Measurements from ENCODE around the gene AIRE.

AIRE gene

GRCh38 chr21:44310628-44311507 lies 25.2 kb downstream of the AIRE start:
- no peak for DNase-seq

- no peak for DNase-seq
These were observed 26.4 kb downstream of the AIRE start for GRCh38 chr21:44312089-44312488.

- DNase-seq, result no peak
These were observed 27.0 kb downstream of the AIRE start for GRCh38 chr21:44312716-44313115.

- DNase-seq, result no peak
These were observed 27.8 kb downstream of the AIRE start for GRCh38 chr21:44313451-44313850.

- DNase-seq, result no peak
These were observed 28.5 kb downstream of the AIRE start for GRCh38 chr21:44314128-44314527.

- no peak for DNase-seq
These were observed 28.9 kb downstream of the AIRE start for GRCh38 chr21:44314561-44314960.

- DNase-seq, result no peak
These were observed 30.1 kb downstream of the AIRE start for GRCh38 chr21:44315691-44316203.

- DNase-seq, result no peak
These were observed 30.7 kb downstream of the AIRE start for GRCh38 chr21:44316277-44316900.

GRCh38 chr21:44317241-44317782 lies 31.6 kb downstream of the AIRE start:
- no peak for DNase-seq

- DNase-seq, result no peak
These were observed 32.2 kb downstream of the AIRE start for GRCh38 chr21:44317871-44318270.

GRCh38 chr21:44318489-44319285 lies 33.0 kb downstream of the AIRE start:
- no peak for DNase-seq

GRCh38 chr21:44319407-44320065 lies 33.9 kb downstream of the AIRE start:
- no peak for DNase-seq

GRCh38 chr21:44320847-44321246 lies 35.2 kb downstream of the AIRE start:
- DNase-seq, result no peak

GRCh38 chr21:44321846-44322450 lies 36.3 kb downstream of the AIRE start:
- DNase-seq, result no peak

- DNase-seq, result no peak
These were observed 37.1 kb downstream of the AIRE start for GRCh38 chr21:44322621-44323325.

- DNase-seq, result no peak
These were observed 37.9 kb downstream of the AIRE start for GRCh38 chr21:44323591-44323990.

- no peak for DNase-seq
These were observed 38.6 kb downstream of the AIRE start for GRCh38 chr21:44324106-44324853.

GRCh38 chr21:44324854-44325107 lies 39.1 kb downstream of the AIRE start:
- DNase-seq, result no peak

GRCh38 chr21:44325386-44326271 lies 40.0 kb downstream of the AIRE start:
- no peak for DNase-seq

- no peak for DNase-seq
These were observed 40.6 kb downstream of the AIRE start for GRCh38 chr21:44326272-44326647.

Data from NCI-H1436 (cell line).